Measurements from ENCODE around the gene MTHFD1L.

MTHFD1L gene

DNA sequence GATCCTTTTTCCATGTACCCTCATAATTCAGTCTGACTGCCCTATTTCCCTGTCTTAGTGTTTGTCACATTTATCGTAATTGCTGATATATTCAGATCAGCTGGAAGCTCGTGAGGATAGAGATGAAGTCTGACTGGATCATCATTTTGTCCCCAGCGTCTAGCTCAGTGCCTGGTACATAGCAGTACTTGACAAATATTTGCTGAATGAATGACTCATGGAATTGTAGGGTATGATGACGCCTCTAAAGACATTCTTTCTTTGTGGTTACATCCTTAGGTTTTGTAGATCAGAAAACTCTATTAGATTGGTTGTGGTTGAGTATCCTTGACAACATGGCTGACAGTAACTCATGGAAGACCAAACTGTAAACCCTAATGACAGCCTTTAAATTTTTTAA is 68.9 kb downstream of the MTHFD1L start:
- peak; percentile 80 for DNase-seq (ENCODE audit: low read depth)

DNA sequence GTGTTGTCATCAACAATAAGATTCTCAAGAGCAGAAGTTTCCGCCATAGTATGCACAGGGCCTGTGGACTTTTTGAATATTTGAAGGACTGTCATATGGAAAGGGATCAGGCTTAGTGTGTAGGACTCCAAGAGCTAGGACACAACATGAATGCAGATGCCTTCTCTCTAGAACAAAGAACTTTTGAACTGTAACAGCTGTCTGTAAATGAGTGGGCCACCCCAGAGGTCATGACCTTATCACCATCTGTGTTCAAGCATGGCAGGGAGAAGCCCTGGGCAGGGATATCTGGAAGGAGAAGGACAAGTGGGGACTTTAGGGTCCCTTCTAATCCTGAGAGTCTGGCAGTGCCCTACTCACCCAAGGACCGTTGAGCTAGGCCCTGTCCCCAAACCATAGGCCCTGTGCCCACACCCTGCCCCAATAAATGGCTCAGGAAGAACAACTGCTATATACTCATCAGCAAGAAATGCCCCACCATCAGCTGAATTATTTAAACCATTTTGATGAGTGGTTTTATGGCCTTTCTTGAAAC is 70.6 kb downstream of the MTHFD1L start:
- DNase-seq (ENCODE audit: low read depth) = no peak

DNA sequence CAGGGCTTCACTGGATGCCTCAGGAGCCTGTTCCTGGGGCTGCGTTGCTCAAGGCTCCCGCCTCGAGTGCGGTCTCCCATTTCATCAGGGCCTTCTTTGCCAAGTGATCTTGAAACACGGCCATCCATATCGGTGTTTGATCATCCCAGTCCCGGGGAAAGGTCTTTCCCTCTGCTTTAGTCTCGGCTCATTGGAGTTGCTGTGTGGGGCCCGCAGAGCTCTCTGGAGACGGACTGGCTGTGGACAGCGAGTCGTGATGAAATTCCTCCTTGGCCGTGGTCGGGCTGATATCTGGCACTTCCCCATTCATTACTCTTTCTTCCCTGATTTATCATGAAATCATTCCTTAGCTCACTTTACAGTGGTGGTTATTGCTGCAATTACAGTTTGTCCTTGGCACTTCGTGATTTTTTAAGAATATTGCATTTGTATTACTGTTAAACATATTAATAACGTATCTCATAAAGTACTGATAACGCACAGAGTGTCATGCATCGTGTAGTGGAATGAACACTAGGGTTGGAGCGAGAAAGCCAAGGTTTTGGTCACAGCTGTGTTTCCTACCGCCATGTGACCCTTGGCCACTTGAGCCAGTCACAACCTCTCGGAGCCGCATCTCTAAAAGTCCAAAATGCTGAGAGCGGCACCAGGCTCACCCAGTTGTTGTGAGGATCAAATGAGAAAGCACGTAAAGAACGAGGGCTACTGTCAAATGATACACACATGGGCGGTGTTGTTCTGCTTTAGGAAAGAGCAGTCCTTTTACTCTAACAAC is 71.8 kb downstream of the MTHFD1L start:
- DNase-seq (ENCODE audit: low read depth) = no peak

DNA sequence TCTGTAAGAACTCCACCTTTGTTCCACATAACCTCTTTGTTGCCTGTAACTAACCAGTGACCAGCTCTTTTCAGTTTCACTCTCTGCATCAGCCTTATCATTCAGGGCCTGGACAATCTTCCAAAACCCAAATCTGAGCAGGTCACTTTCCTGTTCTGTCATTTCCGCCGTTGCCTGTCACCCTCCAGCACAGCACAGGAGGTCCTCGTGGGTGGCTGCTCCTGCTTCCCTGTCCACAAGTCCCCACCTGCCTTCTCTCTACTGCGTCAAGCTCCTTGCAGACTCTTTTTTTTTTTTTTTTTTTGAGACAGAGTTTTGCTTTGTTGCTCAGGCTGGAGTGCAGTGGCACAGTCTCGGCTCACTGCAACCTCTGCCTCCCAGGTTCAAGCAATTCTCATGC is 73.9 kb downstream of the MTHFD1L start:
- DNase-seq (ENCODE audit: low read depth) = no peak

DNA sequence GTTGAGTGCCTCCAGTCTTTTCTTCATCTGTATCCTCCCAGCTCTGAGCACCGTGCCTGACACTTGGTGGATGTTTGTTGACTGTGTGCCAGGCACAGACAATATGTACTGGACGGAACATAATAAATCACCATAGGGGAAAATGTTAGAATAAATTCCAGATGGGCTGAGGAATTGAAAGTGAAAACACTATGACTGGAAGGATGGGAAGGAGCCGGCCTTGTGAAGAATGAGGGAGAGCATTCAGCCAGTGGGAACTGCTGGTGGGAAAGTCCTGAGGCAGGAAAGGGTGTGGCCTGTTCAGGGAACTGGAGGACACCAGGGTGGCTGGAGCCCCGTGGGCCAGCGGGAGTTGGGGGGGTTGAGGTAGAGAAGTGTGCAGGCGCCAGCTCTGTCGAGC is 75.4 kb downstream of the MTHFD1L start:
- DNase-seq (ENCODE audit: low read depth) = peak; percentile 93

DNA sequence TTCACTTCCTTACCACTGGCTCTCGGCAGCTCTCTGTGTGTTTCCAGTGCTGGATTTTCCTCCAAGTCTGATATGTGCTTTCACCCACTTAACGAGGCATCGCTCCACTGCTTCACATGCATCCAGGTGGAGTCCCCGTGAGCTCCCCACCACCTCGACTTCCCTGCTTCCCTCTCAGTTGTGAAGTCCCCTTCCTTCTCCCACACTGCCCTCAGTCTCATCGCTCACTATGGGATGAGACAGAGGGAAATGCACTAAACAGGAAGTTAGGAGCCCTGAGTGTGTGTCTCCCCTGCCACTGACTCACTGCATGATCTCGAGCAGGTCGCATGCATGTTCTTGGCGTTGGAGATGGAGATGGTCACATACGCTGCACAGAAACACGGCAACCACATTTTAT is 84.0 kb downstream of the MTHFD1L start:
- DNase-seq (ENCODE audit: low read depth) = no peak

DNA sequence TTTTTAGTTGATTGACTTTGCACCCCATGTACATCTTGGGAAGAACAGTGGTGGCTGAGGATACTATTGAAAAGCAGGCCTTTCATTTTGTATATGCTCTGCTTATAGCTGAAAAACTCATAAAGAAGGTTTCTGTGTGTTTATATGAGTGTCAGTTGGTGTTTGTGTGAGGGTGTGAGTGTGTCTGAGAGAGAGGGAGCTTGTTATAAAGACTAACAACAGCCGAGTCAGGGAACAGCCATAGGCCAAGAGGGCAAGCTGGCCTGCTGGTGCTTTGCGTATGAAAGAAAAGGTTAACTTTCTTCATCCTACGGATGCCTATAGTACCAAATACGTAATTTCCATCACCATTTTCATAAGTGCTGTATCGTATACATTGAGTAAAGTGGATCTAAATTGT is 88.3 kb downstream of the MTHFD1L start:
- DNase-seq (ENCODE audit: low read depth) = no peak

DNA sequence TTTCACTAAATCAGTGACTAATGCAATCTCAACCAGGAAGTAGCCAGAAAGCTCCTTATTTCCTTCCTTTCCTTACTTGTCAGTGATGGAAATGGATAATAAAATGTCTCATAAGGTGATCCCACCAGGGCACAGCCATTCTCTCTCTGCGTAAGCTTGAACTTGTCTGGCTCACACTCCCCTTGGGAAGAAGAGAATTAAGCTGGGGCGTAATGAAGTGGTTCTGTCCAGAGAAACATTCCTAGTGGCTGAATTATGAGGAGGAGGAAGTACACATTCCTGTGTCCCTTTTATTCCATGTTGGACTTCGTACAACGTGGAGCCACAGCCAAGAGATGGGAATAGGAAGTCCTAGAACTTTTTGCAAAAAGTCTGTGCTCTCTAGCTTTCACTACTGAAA is 93.7 kb downstream of the MTHFD1L start:
- no peak for DNase-seq (ENCODE audit: low read depth)

DNA sequence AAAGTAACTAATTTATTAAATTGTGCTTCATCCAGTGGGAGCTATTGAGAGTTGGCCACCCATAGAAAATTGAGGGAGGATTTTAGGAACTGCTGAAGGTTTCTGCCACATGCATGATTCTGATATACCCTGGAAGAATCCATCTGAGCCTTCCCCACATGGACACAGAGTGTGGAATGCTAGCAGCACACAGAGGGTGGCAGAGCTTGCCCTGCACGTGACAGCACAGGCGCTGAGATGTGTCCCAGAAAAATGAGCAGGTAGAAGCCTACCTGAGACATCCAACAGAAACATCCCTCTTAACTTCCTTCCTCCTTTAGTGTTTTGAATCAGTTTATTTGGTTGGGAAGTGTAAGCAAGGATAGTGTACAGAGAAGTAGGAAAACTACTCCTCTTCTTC is 96.9 kb downstream of the MTHFD1L start:
- no peak for DNase-seq (ENCODE audit: low read depth)

DNA sequence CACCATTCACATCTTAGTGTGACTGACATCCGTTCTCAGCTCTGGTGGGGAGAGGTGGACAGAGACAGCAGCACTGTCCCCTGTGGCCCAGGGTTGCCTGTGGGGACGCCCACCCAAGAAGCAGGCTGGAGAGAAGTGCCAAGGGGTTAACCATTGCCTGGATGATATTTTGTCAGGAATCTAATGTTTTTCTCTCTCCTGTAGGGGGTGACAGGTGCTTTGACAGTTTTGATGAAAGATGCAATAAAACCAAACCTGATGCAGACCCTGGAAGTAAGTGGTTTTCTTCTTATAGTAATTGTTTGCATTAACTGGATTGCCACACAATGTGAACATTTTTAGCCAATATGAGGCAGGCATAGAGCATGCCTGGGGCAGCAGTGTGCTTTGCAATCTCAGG is 99.3 kb downstream of the MTHFD1L start:
- no peak for DNase-seq (ENCODE audit: low read depth)

DNA sequence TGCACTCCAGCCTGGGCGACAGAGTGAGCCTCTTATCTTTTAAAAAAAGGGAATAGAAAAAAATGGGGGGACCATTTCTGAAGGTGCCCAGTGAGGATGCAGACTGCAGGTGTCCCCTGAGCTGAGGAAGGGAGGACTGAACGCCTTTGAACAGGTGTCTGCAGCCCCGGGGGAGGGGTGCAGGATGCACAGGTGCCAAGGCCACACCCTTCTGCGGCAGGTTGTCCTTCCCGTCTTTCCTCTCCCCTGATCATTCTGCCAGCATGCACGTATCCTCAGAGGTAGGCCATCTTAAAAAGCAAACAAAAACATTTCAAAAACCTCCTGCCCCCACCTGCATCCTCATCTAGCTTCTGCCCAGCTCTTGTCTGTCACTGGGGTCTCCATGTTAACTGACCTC is 101.3 kb downstream of the MTHFD1L start:
- DNase-seq (ENCODE audit: low read depth) = no peak

DNA sequence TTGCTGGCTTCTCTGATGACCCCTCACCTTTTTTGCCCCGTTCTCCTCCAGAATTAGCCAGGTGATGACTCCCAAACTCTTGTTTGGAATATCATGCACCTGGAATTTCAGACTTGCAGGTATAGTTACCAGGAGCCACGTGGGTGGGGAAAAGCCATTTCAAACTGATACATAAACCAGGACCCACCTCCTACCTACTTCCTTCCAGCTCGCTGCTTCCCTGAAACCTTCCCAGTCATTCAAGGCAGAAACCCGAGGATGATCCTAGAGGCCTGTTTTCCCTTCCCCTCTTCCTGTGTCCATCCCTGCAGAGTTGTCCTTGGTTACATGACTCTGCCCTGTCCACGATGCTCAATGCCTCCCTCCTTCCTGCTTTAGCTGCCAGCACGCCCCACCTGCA is 101.9 kb downstream of the MTHFD1L start:
- no peak for DNase-seq (ENCODE audit: low read depth)

DNA sequence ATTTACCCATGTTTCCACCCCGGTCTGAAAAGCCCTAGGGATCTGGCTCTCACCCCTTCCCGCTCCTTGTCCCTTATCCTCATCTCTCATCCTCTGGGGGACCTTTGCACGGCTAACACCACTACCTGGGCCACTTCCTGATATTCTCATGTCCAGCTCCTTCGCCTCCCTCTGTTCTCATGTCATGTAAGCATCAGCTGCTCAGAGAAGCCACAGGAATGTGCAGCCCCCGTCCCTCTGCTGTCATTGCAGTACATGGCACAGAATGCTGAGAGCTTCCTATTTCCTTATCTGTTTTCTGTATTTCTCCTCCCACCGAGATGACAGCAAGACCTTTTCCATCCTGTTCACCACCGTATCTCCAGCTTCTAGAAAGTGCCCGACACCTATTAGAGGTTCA is 102.4 kb downstream of the MTHFD1L start:
- DNase-seq (ENCODE audit: low read depth) = no peak

DNA sequence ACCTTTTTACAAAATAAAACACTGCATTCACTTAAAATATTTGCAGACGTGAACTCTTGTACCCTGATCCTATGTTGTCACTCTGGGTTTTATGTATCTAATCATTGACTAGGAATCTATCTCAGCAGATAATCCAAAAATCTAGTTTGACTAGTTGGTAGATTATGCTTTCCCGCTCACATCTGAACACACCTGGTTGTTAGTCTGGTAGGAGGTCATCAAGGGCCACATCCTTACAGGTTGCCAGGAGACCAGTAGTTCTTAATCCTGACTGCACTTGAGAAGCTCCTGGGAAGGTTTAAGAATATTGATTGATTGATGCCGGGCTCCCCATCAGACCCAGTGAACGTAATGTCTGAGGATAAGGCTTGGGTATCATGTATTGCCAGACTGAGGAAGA is 104.4 kb downstream of the MTHFD1L start:
- DNase-seq (ENCODE audit: low read depth) = no peak

DNA sequence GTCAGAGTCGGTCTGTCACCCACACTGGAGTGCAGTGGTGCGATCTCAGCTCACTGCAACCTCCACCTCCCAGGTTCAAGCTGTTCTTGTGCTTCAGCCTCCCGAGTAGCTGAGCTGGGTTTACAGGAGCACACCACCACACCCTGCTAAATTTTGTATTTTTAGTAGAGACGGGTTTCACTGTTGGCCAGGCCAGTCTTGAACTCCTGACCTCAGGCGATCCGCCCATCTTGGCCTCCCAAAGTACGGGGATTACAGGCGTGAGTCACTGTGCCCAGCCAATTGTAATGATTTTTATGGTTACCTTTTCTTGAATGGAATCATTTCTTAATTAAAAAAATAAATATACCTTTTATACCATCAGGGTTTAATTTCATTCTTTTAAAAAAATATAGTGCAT is 105.7 kb downstream of the MTHFD1L start:
- DNase-seq (ENCODE audit: low read depth) = no peak

DNA sequence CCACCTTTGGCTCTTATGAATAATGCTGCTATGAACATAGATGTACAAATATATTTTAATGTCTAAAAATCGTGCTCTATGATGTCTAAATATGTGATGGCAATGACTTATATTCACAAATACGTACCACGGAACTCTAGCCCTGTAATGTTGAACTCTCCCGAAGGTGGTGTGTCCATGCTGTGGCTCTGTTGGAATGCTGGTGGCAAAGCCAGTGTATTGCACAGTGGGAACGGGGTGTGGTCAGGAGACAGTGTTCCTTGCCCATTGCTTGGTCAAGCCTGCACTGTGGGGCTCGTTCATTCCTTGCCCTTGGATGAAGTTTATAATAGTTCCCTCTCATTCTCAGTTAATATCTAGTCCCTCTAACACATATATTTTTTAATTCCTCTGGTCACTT is 109.6 kb downstream of the MTHFD1L start:
- no peak for DNase-seq (ENCODE audit: low read depth)

DNA sequence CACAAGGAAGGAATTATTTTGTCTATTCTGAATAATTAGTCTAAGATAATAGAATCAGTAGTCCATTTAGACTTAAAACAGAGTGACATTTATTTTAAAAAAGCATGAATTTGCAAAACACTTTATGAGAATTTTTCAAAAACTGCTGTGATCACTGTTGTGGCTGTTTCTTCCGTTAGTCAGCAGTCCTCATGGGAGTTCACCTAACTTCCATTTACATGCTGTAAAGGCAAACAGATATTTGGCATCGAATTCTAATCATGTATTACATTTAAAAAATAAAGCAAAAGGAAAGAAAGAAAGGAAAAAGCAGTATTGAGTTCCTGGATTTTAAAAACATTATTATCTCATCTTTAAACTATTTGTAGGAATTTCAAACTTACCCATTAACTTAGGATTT is 111.8 kb downstream of the MTHFD1L start:
- no peak for DNase-seq (ENCODE audit: low read depth)

DNA sequence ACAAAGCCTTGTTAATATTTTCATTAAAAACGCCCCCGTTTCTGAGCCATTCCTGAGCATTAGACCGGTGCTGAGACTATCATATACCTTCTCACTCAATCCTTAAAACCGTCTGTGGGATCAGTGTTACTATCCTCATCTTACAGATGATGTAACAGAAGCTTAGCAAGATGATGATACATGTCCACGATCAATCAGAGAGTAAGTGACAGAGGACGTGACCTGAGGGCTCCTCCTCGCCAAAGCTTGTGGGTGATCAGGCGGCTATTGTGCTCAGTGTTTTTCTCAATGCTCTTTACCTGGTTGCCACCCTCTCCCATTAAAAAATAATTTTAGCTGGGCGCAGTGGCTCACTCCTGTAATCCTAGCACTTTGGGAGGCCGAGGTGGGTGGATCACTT is 113.1 kb downstream of the MTHFD1L start:
- DNase-seq (ENCODE audit: low read depth) = no peak

DNA sequence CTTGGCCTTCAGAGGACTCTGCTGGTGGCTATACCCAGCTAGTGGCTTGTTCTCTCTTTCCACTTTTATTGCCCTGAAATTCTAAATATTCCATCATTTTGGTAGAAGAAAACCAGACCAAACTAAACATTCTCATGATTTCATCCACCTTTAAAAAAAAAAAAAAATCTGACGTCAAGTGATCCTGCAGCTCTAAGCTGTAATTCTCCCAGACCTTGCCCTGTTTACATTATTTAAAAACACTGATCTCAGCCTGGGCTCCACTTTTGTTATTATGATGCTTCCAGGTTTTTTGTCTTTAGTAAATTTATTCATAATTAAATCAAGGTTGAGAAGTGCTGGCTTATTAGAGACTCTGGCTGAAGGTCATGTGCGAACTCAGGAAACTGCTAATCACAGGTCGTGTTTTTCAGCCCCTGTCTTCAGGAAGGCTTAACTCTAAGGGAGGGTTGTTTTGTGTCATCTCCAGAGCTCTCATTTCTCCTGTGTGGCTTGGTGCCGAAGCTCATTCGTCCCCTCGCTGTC is 114.4 kb downstream of the MTHFD1L start:
- DNase-seq (ENCODE audit: low read depth) = no peak

DNA sequence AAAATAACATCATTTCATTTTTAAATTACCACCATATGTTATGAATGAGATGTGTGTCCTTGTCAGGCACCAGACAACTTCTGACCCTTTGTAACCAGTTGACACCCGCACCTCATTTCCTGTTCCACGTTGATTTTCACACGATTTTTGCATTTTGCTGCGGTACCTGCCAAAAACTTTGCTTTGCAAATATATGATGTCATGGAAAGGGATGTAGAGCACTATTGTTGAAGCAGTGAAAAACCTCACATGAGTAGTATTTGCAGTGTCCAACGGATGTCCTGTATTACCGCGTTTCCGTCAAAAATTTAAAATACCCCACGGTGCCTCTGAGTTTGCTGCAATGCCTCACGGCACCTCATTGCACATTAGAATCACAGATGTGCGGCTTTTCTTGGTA is 115.6 kb downstream of the MTHFD1L start:
- DNase-seq (ENCODE audit: low read depth) = no peak

DNA sequence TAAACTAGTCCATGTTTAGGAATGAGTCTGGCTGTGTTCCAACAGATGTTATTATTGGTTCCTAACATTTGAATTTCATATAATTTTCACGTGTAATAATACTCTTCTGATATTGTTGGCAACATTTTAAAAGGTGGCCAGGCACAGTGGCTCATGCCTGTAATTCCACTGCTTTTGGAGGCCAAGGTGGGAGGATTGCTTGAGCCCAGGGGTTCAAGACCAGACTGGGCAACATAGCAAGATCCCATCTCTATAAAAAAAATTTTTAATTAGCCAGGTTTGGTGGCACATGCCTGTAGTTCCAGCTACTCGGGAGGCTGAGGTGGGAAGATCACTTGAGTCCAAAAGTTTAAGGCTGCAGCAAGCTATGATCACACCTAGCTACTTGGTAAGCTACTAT is 116.2 kb downstream of the MTHFD1L start:
- DNase-seq (ENCODE audit: low read depth) = no peak

DNA sequence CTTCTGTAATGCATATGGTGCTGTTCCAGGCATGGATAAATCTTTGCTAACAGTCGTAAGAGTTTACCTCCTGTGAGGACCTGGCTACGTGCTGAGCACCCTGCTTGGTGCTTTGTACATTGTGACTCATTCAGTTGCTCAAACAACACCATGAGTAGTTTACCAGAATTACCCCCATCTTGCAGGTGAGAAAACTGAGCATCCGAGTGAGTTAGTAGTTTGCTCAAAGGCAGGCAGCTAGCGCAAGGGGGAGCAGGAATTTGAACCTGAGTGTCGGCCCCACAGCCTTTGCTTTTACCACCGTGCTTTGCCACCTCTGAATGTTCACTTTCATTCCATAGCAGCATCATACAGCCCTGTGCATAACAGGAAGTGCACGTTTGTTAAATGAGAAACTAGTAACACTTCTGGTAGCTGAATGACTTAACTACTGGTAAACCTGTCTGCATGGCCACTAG is 121.9 kb downstream of the MTHFD1L start:
- DNase-seq (ENCODE audit: low read depth) = no peak

DNA sequence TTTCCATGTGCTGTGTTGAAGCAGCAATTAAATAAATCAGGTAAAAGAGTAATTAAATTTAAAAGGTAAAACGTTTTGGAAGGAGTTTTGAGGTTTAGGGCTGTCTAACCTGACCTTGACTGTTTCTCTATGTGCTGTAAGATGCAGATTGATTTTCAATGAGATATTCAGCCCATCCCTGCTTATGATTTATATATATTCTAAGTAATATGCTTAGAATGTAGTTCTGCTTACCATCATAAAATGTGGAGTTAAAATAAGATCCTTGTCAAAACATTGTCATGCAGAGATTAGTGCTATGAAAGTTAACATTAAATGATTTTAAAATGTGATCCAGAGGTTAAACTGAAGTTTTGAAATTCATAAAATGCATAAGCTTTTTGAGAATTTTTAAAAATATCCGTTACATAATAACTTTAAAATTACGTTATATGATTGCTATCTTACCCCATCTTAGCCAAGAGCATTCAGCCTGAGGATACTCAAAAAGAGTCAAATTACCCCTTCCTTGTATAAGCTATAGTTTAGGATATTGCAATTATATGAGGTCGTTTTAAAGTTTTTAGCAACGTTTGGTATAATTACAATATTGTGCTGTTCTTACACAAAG is 122.5 kb downstream of the MTHFD1L start:
- DNase-seq (ENCODE audit: low read depth) = no peak

DNA sequence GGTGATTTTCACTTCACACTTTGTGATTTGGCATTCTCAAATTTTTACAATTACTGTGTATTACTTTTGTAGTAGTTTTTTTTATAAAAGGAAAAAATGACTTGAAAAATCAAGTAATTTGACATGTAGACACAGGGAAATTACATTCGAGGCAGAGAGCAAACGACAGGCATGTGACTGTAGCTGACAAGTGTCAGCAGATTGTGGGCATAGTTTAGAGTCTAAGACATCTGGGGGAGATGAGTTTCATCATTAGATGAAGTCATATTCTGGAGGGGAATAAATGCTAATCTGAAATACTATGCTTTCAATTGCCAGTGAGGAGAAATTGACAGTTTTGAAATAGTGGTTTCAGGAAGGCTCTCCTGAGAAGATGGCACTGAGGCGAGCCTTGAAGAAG is 126.0 kb downstream of the MTHFD1L start:
- DNase-seq (ENCODE audit: low read depth) = no peak

Measured in GM04504 (cell line).